HG03159 (cell line): ENCODE measurements around the gene FIGNL2.
"Not testable (repeated sequence)": the region's sequence is repeated elsewhere in the genome, so short reads cannot be mapped to it uniquely, and the experiment has no call there.

Source experiments
- ATAC-seq: cut with Tn5 transposase; IDR thresholded peaks from one replicate; pipeline ENCODE4 v1.9.1; 2021; ENCODE audit warnings: mild to moderate bottlenecking, moderate library complexity; ENCODE audit not compliant: unreplicated experiment

FIGNL2 gene

DNA sequence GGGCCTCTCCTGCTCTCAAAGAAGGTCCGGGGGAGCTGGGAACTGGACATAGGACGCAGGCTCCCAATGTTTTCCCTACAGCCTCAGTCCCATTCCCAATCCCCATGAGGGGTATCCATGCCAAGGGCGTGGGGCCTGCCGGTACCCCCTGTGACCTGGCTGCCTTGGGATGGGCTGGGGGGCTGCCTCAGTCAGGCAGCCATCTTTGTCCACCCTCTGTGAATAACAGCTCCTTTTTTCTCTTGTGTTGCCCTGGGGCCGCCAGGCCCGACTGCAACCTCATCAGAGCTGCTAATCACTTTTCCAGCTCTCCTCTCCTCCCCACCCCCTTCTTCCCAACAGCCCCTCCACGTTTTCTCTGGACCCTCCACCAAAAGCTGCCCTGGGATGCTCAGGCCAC, 11.2 kb downstream of the FIGNL2 start:
- no peak for ATAC-seq

DNA sequence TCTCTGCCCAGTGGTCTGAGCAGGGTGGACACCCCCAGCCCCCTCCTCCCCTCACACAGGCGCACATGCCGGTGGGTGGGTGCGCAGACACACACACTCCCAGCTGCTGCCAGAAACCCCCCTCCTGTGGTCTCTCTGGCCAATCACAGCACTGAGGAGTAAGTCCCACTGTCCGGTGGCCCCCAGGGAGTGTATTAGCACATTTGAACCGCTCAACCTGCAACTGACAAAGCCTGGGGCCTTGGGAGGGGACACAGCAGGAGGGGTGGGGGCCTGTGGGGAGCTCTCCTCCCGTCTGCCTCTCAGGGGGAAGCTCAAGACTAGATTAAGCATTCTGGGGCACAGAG, 11.7 kb downstream of the FIGNL2 start:
- no peak for ATAC-seq

DNA sequence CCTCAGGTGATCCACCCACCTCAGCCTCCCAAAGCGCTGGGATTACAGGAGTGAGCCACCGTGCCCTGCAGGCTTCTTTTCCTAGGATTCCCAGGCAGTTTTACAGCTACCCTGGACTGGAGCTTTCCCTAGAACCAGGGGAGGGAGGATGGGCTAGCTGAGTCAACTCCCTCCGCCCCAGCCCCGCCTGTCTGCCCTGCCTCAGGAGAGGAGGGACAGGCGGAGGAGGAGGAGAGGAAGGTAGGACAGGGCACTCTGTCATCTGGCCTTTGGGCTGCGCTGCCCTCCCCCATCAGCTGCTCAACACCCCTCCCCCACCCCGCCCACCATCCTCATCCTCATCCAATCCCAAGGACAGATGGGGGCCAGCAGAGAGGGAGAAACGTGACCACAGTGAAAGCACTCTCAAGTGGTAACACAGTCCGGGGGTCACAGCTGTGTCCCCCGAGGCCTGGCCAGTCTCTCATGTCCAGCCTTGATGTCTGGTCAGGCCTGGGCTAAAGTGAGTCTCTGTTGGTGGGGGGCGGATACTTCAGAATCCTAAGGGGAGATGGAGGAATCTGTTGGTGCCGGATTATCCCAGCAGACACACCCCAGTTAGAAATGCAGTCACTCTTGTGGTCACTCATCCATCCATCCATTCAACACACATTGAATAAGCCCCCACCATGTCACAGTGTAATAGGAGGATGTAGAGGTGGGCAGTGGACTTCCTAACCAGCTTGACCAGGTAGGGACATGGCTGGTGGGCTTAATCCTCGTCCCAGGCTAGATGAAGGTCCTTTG, 12.3 kb downstream of the FIGNL2 start:
- no peak for ATAC-seq

DNA sequence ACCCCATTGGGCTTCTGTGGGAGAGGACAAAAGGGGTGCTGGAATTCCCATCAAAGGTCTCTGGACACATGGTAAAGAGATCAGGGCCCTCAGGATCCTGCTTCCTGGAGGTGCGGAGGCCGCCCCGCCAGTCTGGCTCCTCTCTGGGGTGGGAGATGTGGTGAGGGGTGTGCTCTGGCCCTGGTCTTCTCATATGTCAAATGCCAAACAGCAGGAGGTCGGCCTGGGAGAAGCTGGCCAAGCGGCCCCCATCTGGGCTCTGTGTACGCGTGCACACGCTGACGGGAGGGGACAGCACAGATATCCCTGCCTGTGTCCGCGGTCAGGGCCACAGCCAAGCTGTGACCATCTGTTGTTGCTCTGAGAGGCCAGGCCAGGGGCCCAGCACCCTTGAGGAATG, 14.1 kb downstream of the FIGNL2 start:
- ATAC-seq, result no peak

GRCh38 chr12:51833448-51834227, 14.9 kb downstream of the FIGNL2 start:
- no peak for ATAC-seq

- no peak for ATAC-seq
Measured at GRCh38 chr12:51832354-51833107, 16.0 kb downstream of the FIGNL2 start.

DNA sequence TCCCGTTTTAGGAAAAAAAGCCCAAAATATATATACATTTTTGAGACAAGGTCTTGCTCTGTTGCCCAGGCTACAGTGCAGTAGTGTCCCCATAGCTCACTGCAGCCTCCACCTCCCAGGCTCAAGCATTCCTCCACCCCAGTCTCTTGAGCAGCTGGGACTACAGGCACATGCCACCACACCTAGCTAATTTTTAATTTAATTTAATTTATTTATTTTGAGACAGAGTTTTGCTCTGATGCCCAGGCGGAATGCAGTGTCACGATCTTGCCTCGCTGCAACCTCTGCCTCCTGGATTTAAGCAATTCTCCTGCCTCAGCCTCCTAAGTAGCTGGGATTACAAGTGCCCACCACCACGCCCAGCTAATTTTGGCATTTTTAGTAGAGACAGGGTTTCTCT, 16.7 kb downstream of the FIGNL2 start:
- ATAC-seq, result not testable (repeated sequence)

DNA sequence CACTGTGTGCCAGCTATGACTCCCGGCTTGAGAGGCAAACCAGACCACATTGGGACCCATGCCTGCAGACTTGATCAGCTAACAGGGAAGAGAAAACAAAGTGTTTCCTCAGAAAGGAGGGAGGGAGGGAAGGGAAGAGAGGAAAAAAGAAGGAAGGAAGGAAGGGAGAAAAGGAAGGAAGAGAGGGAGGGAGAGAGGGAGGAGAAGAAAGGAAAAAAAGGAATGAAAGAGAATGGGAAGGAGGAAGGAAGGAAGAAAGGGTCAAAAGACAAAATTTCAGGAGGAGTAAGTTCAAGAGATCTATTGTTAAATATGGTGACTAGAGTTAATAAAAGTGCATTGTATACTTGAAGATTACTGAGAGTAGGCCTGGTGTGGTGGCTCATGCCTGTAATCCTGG, 18.9 kb downstream of the FIGNL2 start:
- no peak for ATAC-seq

DNA sequence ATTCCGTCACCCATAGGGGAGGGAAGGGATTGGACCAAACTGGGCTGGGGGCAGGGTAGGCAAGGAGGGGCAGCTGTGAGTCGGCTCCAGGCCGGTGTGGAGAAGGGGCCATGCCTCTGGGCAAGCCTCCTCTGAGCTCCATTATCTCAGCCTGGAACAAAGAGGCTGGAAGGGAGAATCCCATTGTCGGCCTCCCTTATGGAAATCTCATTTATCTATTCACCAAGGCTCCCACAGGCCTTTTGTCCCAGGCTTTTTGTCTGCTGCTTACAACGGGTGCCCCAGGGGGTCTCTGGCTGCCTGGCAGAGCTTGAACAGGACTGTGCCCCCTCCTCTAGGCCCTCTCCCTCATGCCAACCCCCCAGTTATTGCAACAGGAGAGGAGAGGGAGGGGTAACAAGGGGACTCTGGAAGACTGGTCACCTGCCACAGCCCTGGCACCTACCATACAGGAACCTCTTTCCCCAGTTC, 19.5 kb downstream of the FIGNL2 start:
- ATAC-seq, result no peak

- no peak for ATAC-seq
Measured at GRCh38 chr12:51827925-51828818, 20.3 kb downstream of the FIGNL2 start.

GRCh38 chr12:51826881-51827280, 21.6 kb downstream of the FIGNL2 start:
- no peak for ATAC-seq

DNA sequence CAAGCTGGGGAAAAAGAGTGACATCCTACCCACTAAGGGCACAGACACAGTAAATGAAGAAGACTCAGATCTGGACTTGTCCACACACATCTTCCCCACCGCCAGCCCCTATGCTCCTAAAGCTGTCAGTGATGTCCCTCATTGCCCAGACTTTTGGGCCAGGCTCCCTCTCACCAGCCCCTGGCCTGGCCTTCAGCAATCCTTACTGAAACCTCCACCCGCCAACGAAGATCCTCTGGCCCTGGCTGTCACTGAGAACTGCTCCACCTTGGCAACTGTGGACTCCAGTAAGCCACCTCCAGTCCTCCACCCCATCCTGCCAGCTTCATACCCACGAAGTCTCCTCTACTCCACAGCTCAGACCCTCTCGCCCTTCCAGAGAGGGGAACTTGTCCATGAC, 23.3 kb downstream of the FIGNL2 start:
- ATAC-seq, result no peak

- ATAC-seq, result no peak
Measured at GRCh38 chr12:51823875-51824565, 24.5 kb downstream of the FIGNL2 start.

- no peak for ATAC-seq
Measured at GRCh38 chr12:51822956-51823355, 25.6 kb downstream of the FIGNL2 start.

DNA sequence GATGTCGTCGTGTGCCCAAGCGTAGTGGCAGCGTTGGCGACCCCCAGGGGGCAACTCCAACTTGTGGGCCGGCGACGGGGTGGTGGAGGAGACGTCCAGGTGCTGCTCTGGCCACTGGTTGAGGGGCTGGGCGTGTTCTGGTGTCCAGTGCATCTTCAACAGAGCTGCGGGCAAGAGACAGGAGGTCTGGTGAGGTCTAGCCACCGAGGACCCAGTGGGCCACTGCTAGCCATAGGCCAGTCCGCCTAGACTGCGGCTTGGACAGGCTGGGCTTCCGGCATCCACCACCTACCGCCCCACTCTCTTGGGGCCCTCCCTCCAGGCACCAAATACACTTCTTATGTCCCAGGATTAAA, 26.3 kb downstream of the FIGNL2 start:
- no peak for ATAC-seq

- ATAC-seq, result no peak
Measured at GRCh38 chr12:51821440-51822260, 26.9 kb downstream of the FIGNL2 start.

GRCh38 chr12:51820526-51821439, 27.7 kb downstream of the FIGNL2 start:
- ATAC-seq, result no peak
